Hematopoietic multipotent progenitor cell (in vitro differentiated cells): ENCODE data around the gene INTS11. TPM values are rescaled to one million over a fixed set of nuclear protein-coding genes. Genes with fewer than 3 reads are reported as not detected.

Experiments used
- DNase-seq, 3 donors: peaks; one replicate each; pipeline ENCODE4 v3.0.0-alpha.2; 2011 to 2015; ENCODE audit warnings: low read depth in 2 of 3, low spot score in 2 of 3
- total RNA-seq: library from RNA; depleted of rRNA; stranded (reverse); fragments of >200 nt; gene quantifications from one replicate; pipeline ENCODE4 v1.2.3, GENCODE V29; 2012

INTS11 gene
- total RNA-seq, 1 donor = 150 TPM

- DNase-seq = peak in 1 of 3 donors; percentile 28
Observed at GRCh38 chr1:1358433-1359271, 34.2 kb upstream of the INTS11 start, which contains the start of gene MXRA8. TSS of gene MXRA8 (minus strand) at chr1:1358555. CDS start at chr1:1358504, 51 bp downstream.

- no peak for DNase-seq
Observed at GRCh38 chr1:1357871-1358432, 33.5 kb upstream of the INTS11 start.

GRCh38 chr1:1356796-1357401, 32.4 kb upstream of the INTS11 start:
- no peak for DNase-seq

GRCh38 chr1:1356166-1356795, 31.8 kb upstream of the INTS11 start:
- no peak for DNase-seq

- DNase-seq = no peak
Observed at GRCh38 chr1:1355416-1355815, 31.0 kb upstream of the INTS11 start.

GRCh38 chr1:1354271-1355247, 30.1 kb upstream of the INTS11 start:
- no peak for DNase-seq

GRCh38 chr1:1353389-1354151, 29.1 kb upstream of the INTS11 start:
- no peak for DNase-seq

- DNase-seq = no peak
Observed at GRCh38 chr1:1352786-1353388, 28.4 kb upstream of the INTS11 start.

GRCh38 chr1:1351511-1352427, 27.3 kb upstream of the INTS11 start:
- no peak for DNase-seq

- DNase-seq = peak; percentile 65 to 82 (median 75)
Observed at GRCh38 chr1:1349256-1350012, 25.0 kb upstream of the INTS11 start, which contains the start of gene DVL1. TSS of gene DVL1 (minus strand) at chr1:1349418. CDS start at chr1:1349065, 353 bp downstream.

- DNase-seq = no peak
Observed at GRCh38 chr1:1348420-1349255, 24.2 kb upstream of the INTS11 start.

GRCh38 chr1:1347663-1348419, 23.4 kb upstream of the INTS11 start:
- no peak for DNase-seq

GRCh38 chr1:1347026-1347595, 22.7 kb upstream of the INTS11 start:
- DNase-seq = no peak

- DNase-seq = no peak
Observed at GRCh38 chr1:1346501-1346890, 22.0 kb upstream of the INTS11 start.

GRCh38 chr1:1345860-1346500, 21.5 kb upstream of the INTS11 start:
- DNase-seq = no peak
